ENCODE measurements around the gene ZNF24. TPM values are rescaled to one million over a fixed set of nuclear protein-coding genes. Genes with fewer than 3 reads are reported as not detected.

Gene ZNF24
- polyA plus RNA-seq (2012; ENCODE audit: missing spikeins), result 17.1 TPM

- peak; percentile 91 for FAIRE-seq
- peak; percentile 93 for DNase-seq (ENCODE audit: insufficient read length)
- peak; percentile 89 for TF ChIP-seq POLR2A (IDR thresholded peaks at IDR 0.05; ENCODE audit: low read depth, low read length)
- peak; percentile 65; the same call in 1 of the 2 replicates for TF ChIP-seq TAF1 (IDR thresholded peaks at IDR 0.05; ENCODE audit: borderline replicate concordance, low read depth, low read length)
- peak; percentile 87 for TF ChIP-seq POLR2AphosphoS5 (IDR thresholded peaks at IDR 0.05; ENCODE audit: low read depth, low read length)
These were observed at the start of gene ZNF24 for GRCh38 chr18:35343936-35344735. Gene ZNF24, minus strand, starts transcription at chr18:35344420. Its CDS starts 3,770 bp downstream, at chr18:35340650.

- TF ChIP-seq POLR2AphosphoS5 (IDR thresholded peaks at IDR 0.05; ENCODE audit: low read depth, low read length) (no peak), POLR2A (IDR thresholded peaks at IDR 0.05; ENCODE audit: low read depth, low read length) (no peak), TAF1 (IDR thresholded peaks at IDR 0.05; ENCODE audit: borderline replicate concordance, low read depth, low read length) (no peak)
These were observed 49.5 kb upstream of the ZNF24 start for GRCh38 chr18:35393716-35394115.

GRCh38 chr18:35392375-35392774 lies 48.2 kb upstream of the ZNF24 start:
- no peak for DNase-seq (ENCODE audit: insufficient read length)
- TF ChIP-seq POLR2A (IDR thresholded peaks at IDR 0.05; ENCODE audit: low read depth, low read length) (no peak), TAF1 (IDR thresholded peaks at IDR 0.05; ENCODE audit: borderline replicate concordance, low read depth, low read length) (no peak), POLR2AphosphoS5 (IDR thresholded peaks at IDR 0.05; ENCODE audit: low read depth, low read length) (no peak)
- FAIRE-seq, result no peak

More at GRCh38 chr18:35393716-35394115, 49.5 kb upstream of the ZNF24 start:
- DNase-seq (ENCODE audit: insufficient read length), result no peak
- no peak for FAIRE-seq

DNA sequence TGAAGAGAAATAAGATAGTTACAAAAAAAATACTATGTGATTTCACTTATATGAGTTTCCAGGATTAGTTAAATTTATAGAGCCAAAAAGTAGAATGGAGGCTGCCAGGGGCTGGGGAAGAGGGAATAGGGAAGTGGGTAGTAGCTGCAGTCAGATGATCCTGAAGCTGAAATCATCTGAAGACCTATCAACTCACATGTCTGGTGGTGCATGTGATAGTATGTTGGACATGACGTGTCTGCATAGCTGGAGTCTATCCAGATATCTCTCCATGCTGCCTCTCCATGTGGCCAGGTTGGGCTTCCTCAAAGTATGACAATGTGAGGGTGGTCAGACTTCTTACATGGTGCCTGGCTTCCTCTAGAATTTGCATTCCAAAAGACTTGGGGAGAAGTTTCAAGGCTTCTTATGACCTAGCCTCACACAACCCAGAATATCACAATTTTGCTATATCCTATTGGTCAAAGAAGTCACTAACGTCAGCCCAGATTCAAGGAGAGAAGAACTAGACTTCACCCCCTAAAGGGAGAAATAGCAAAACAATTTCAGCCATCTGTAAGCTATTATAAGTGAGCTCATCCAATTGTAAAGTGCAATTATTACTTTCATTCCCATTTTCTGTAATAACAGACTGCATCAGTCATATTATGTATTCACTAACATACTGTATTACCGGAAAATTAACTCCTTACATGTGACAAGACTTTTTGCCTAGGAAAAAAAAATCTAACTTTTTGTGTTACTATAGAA lies 46.9 kb upstream of the ZNF24 start:
- no peak for DNase-seq (ENCODE audit: insufficient read length)
- FAIRE-seq, result no peak
- TF ChIP-seq POLR2A (IDR thresholded peaks at IDR 0.05; ENCODE audit: low read depth, low read length) (no peak), TAF1 (IDR thresholded peaks at IDR 0.05; ENCODE audit: borderline replicate concordance, low read depth, low read length) (no peak), POLR2AphosphoS5 (IDR thresholded peaks at IDR 0.05; ENCODE audit: low read depth, low read length) (no peak)

- DNase-seq (ENCODE audit: insufficient read length) (no peak), FAIRE-seq (no peak)
- no peak for TF ChIP-seq POLR2A (IDR thresholded peaks at IDR 0.05; ENCODE audit: low read depth, low read length)
- TF ChIP-seq POLR2AphosphoS5 (IDR thresholded peaks at IDR 0.05; ENCODE audit: low read depth, low read length), result no peak
- no peak for TF ChIP-seq TAF1 (IDR thresholded peaks at IDR 0.05; ENCODE audit: borderline replicate concordance, low read depth, low read length)
These were observed 44.9 kb upstream of the ZNF24 start for GRCh38 chr18:35389095-35389618.

DNA sequence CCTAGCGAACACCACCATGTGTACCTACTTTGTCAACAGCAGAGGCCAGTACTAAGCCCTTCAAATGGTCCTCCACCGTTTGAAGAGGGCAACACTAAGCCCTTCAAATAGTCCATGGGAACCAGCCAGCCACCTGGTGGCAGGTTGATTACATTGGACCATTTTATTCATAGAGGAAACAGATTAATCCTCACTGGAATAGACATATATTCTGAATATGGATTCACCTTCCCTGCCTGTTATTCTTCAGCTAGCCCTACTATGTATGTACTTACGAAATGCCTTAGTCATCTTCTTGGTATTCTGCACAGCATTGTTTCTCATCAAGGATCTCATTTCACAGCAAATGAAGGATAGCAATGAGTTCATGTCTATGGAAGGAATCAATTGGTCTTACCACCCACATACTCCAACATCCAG lies 42.9 kb upstream of the ZNF24 start:
- DNase-seq (ENCODE audit: insufficient read length) (no peak), FAIRE-seq (no peak)
- TF ChIP-seq POLR2A (IDR thresholded peaks at IDR 0.05; ENCODE audit: low read depth, low read length) (no peak), TAF1 (IDR thresholded peaks at IDR 0.05; ENCODE audit: borderline replicate concordance, low read depth, low read length) (no peak), POLR2AphosphoS5 (IDR thresholded peaks at IDR 0.05; ENCODE audit: low read depth, low read length) (no peak)

DNA sequence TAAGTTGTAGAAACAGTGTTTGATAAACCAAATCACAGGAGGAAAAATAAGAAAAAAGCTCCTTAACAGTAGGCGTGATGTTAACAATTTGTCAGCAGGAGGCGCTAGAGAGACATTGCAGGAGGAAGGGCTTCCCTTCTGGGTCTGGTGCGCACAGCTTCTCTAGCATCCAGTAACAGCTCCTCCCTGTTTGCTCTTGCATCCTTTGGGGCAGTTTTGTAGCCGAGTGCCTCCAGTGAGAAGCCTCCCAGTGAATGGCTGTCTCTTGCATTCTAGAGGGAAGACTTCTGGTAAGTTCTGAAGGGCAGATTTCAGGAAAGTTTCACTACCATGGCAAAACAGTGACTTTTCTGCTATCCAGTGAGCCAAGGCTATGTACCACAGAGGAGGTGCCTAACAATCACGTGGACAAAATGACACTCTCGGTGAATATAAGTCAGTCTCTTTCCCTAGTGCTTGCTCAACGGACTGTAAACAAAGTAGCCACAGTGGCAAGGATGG lies 42.4 kb upstream of the ZNF24 start:
- no peak for FAIRE-seq
- TF ChIP-seq POLR2A (IDR thresholded peaks at IDR 0.05; ENCODE audit: low read depth, low read length), result no peak
- no peak for TF ChIP-seq POLR2AphosphoS5 (IDR thresholded peaks at IDR 0.05; ENCODE audit: low read depth, low read length)
- TF ChIP-seq TAF1 (IDR thresholded peaks at IDR 0.05; ENCODE audit: borderline replicate concordance, low read depth, low read length), result no peak
- DNase-seq (ENCODE audit: insufficient read length), result peak; percentile 27

DNA sequence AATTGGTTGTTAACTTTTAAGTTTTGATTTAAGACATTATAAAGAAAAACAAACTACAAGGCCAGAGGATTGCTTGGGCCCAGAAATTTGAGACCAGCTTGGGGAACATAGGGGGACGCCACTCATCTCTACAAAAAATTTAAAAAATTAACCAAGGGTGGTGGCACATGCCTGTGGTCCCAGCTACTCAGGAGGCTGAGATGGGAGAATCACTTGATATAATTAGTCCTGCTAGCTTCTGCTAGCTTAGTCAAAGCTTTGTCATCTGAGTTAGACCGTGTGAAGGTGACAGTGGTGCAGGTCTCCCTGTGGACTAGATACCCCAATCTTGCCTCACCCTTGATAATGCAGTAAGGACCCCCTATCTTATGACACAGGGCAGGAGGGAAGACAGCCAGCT lies 38.9 kb upstream of the ZNF24 start:
- no peak for FAIRE-seq
- TF ChIP-seq TAF1 (IDR thresholded peaks at IDR 0.05; ENCODE audit: borderline replicate concordance, low read depth, low read length) (no peak), POLR2A (IDR thresholded peaks at IDR 0.05; ENCODE audit: low read depth, low read length) (no peak), POLR2AphosphoS5 (IDR thresholded peaks at IDR 0.05; ENCODE audit: low read depth, low read length) (no peak)
- DNase-seq (ENCODE audit: insufficient read length), result no peak

- TF ChIP-seq TAF1 (IDR thresholded peaks at IDR 0.05; ENCODE audit: borderline replicate concordance, low read depth, low read length) (no peak), POLR2A (IDR thresholded peaks at IDR 0.05; ENCODE audit: low read depth, low read length) (no peak), POLR2AphosphoS5 (IDR thresholded peaks at IDR 0.05; ENCODE audit: low read depth, low read length) (no peak)
- no peak for DNase-seq (ENCODE audit: insufficient read length)
- FAIRE-seq, result no peak
These were observed 35.2 kb upstream of the ZNF24 start for GRCh38 chr18:35379421-35379820.

GRCh38 chr18:35378574-35378896 lies 34.3 kb upstream of the ZNF24 start:
- no peak for FAIRE-seq
- no peak for TF ChIP-seq POLR2AphosphoS5 (IDR thresholded peaks at IDR 0.05; ENCODE audit: low read depth, low read length)

DNA sequence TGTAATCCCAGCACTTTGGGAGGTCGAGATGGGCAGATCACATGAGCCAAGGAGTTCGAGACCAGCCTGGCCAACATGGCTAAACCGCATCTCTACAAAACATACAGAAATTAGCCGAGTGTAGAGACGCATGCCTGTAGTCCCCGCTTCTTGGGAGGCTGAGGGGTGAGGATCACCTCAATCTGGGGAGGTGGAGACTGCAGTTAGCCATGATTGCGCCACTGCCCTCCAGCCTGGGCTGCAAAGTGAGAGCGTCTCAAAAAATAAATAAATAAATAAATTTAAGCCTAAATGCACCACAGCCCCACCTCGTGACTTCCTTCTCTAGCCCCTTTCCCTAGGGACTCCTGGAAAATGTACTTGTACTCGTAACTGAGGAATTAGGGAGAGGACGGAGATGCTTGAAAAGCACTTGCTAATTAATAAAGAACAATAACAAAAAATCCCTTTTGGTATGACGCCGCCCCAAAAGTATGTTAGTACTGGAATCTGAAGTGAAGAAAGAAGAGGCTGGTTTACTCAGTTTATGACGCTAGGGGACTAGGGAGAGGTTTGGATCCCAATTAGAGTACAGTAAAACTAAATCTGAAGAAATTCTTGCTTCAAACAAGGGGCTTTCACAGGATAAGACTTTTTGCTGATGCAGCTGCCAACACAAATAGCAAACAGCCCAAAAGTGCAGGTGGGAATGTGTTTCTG lies 33.8 kb upstream of the ZNF24 start:
- FAIRE-seq (no peak), DNase-seq (ENCODE audit: insufficient read length) (no peak)
- TF ChIP-seq POLR2AphosphoS5 (IDR thresholded peaks at IDR 0.05; ENCODE audit: low read depth, low read length) (no peak), TAF1 (IDR thresholded peaks at IDR 0.05; ENCODE audit: borderline replicate concordance, low read depth, low read length) (no peak), POLR2A (IDR thresholded peaks at IDR 0.05; ENCODE audit: low read depth, low read length) (no peak)

More at GRCh38 chr18:35378574-35378896, 34.3 kb upstream of the ZNF24 start:
- DNase-seq (ENCODE audit: insufficient read length), result no peak
